HG03159 (cell line): Measurements from ENCODE around the gene FANCI.

ENCODE experiments used
- ATAC-seq: cut with Tn5 transposase; IDR thresholded peaks from one replicate; pipeline ENCODE4 v1.9.1; 2021; ENCODE audit warnings: mild to moderate bottlenecking, moderate library complexity; ENCODE audit not compliant: unreplicated experiment

FANCI gene

DNA sequence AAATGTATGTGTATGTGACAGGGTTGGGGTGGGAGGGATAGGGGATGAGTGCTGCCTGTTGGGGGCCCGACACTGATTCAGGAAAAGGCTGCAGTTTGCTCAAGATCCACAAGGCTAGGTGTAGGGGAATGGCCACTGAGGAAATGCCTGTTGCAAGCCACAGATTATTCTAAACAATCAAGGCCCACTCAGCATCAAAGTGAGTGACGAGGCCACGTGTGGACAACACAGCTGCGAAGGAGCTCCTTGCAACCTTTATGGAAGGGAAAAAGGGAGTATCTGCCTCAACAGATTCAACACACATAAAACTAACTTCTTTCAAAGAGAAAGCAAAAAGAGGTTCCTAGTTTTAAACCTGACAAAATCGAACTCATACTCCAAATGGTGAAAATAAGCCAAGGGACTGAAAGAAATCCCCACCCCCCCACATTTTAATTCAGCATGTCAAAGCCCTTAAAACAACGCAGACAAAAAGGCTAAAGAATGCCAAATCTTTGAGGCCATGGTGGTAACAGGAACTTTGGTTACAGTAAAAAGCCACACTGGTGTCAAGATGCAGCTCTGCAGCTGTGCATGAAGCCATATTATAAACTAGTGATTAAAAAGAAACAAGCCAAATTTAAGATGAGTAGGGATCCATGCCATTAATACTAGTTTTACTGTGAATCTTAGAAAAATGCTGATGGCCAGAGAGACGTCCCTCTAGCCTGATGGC lies 87.3 kb downstream of the FANCI start:
- ATAC-seq: no peak

DNA sequence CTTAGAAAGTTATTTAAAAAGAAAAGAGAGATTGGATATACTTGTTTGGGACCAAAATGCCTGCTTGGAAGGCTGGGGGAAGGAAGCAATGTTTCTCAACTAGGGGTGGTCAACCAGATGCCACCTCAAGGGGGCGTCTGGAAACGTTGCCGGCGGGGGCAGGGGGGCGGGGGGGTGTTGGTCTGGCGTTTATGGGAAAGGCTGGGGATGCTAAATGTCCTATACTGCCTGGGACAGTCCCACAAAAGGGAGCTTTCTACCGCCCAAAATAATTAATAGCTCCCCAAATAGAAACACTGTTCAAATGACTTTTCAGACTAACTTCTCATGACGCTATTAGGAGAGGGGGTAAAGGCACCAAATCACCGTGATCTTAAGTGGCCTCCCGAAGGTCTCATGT lies 88.7 kb downstream of the FANCI start:
- no peak for ATAC-seq

DNA sequence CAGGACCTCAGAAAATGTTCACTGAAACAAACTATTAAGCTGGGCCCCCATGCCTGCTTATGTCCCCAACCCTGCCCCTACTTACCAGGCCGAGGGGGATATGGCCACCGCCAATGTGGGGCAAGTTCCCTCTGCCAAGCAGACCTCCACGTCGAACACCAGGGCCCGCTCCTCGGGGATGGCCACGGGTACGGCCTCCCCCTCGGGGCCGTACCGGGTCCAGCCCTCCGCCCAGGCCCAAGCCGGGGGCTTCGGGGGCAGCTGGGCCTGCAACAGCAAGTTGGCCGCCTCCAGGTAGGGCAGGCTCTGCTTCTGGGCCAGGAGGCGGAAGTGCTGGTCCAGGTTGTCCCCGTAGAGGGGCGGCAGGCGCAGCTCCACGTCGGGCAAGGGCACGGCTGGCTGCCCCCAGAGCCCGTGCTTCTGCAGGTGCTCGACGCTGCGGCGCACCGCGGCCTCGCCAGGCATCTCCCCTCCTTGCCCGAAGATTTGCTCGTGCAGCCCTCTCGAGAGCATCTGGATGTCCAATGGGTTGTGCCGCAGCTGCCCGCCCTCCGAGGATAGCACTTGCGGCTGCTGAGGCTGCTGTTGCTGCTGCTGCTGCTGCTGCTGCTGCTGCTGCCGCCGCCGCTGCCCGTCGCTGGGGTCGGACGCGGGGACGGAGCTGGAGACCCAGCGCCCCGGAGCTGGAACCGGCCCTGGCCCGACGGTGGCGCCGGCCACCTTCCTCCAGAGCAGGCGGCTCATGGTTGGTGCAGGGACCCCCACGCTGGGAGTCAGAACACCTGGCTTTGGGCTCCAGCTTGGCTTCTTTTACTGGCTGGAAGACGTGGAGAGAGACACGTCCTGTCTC lies 89.5 kb downstream of the FANCI start:
- no peak for ATAC-seq

DNA sequence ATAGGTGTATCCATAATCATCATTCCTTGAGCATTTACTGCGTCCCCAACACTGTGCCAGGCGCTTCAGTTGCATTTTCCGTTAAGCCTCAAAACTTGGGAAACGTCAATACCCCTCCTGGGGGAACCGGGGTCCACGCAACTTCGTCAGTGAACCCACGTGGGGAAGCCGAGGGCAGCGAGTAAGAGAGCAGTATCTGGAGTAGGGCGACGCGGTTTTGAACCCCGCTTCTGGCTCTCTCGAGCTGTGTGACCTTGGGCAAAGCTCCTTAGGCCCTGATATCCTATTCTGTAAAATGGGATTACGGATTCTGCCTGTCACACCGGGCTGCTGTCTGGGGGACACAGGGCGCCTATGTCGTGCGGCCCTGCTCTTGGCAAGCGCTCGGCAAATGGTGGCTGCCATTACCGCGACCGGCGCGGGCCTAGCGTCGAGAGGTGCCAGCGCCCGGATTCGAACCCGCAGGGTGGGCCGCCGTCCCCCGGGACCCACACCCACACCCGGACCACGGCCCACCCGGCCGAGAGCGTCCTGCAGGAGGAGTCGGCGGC lies 90.3 kb downstream of the FANCI start:
- ATAC-seq: no peak

DNA sequence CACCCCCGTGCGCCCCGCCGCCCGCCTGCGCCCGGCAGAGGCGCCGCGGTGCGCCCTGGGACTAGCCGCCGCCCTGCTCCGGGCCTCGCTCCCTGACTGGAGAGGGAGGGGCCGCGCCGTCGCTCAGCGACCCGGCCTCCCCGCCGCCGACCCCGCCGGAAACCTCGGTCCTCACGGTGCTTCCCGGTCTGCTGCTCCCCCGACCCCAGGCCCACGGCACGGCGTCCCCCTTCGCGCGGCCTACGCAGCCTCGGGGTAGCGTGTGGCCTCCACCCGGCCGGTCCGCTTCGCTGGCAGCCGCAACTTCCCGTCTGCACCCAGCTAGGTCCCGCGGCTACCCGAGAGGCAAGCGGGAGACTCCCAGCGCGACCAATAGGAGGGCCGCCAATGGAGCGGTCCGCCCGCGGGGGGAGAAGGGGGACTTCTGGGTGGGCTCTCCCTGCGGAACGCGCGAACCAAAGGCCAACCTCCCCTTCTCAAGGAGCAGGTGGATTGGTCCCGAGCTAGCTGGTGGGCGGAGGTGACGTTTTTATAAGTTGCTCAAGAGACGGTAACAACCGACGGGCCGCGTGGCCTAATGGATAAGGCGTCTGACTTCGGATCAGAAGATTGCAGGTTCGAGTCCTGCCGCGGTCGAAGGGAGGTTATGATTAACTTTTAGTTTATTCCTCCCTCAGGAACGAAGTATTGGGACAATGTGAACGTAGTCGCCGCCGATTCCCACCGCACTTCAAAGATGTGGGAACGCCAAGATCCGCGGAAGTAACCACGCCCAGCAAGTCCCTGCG lies 90.9 kb downstream of the FANCI start, which contains the start of gene POLG:
Gene POLG (minus strand): TSS at position 315 of the 788 bp plus-strand sequence. CDS start 1,070 bp downstream, outside the sequence.
- peak; percentile 91 for ATAC-seq

DNA sequence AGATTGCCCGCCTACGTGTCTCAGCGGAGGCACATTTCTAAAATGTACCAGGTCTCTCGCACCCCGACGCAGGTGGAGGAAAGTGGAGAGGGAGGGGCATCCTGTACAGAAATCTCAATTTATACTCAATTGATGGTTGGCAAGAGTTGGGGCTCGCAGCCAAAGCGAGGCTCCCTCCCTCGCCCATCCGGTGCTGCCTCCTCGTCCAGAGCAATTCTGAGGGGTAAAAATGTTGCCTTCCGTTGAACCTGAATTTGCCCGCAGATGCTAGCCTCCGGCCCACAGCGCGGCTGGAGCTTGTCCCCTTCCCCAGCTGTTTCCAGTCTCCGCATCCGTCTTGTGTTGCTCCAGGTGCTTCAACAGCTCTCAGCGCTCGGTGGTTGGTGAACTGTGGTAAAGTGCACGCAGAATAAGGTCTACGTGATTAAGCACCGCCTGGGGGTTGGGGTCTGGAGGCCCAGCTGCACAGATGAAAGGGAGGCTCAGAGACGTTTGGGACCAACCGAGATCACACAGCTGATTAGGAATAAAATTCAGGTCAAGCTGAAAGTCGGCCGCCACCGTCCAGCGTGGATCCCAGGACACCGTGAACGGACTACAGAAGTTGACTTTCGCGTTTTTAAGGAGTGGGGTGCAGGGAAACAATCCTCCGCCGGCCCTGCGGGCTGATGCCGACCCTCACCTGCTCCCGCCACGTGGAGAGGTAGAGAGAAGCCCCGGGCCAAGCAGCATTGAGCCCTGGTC lies 91.7 kb downstream of the FANCI start:
- ATAC-seq: peak; percentile 28

DNA sequence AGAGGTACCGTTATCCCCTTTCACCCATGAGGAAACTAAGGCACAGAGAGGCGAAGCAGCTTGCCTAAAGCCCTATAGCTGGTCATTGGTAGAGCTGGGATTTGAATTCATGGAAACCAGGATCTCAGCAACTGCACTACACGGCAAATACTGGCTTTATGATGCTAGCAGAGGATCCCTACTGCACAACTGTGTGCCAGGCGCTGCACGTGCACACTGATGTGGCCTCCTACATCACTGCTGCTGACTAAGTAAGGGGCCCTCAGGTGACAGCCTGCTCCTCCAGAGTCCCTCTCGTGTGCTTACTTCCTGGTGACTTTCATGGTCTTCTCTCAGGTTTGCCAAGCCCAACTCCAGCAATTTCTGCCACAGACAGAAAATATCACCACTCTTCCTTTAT lies 94.3 kb downstream of the FANCI start:
- ATAC-seq: no peak

DNA sequence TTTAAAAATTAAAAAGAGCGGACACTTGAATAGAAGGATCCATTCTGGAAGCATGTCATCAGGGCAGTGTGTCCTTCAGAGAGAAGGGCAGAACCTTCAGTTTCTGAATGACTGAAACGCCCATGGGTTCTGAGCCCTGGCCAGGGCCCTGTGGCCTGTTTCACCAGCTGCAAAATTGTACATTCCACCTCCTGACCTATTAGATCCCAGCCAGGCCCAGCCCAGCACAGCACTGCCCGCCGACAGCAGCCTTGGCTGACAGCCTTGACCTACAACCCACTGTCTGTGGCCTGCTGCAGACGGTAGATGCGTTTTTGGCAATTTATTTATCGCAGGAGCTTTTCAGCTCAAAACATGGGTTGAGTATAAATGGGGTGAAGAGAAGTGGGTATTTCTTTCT lies 96.8 kb downstream of the FANCI start:
- ATAC-seq: no peak

DNA sequence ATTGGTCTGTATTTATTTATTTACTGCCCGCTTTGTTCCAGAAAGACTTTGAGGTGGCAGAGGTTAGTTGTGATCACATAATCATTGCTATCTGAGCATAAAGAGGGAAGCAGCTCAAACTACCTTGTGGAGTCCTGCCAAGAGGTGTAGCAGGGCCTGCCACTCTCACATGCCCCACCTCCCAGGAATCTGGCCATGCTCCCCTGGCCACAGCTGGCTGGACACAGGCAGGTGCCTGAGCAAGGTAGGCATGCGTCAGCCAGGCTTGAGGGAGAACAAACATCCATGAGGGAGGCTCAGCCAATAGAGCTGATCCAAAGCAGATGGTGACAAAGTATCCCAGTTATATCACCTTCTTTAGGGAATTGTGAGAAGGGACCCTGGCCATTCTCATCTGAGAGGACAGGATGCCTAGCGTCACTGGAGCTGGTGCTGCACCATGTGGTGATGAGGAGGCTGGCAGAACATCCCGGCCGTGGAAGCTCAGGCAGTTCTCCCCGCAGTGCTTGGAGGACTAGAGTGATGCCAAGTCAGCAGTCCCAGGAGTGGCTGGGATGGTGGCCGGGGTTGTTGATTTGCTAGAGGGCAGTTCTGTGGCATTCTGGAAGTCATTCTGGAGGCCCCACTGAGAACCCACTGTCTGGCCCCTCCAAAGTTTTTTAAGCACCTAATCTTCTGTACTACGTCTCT lies 97.7 kb downstream of the FANCI start:
- ATAC-seq: no peak

DNA sequence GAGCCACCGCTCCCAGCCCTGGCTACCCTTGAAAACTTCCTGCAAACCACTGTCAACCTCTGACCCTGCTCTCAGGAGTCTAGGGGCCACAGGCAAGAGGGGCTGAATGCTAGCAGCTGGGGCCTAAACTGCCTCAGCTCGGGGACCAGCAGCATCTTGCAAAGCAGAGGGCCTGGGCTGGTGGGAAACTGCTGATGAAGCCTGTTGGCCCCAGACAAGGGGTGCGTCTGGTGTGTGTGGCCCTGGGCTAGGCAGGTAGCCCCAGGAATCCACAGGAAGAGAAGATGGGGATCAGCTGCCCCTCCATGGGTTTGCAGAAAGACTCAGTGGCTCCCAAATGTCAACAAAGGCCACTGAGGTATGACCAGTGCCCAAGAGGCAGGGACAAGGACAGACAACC lies 99.1 kb downstream of the FANCI start:
- ATAC-seq: no peak

DNA sequence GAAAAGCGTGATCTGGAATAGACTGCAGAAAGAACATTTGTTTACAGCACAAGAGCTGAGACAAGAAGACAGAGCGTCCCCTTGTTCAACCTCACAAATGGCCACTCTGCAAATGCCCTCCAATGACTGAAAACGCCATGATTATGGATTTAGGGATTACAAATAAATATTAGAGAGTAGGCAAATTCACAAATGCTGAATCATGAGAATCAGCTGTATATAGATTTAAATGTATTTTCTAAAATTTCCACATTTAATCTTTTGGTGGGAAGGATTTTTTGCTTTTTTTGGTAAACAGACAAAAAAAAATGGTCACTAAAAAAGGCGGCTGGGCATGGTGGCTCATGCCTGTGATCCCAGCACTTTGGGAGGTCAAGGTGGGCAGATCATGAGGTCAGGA lies 101.5 kb downstream of the FANCI start:
- ATAC-seq: no peak

DNA sequence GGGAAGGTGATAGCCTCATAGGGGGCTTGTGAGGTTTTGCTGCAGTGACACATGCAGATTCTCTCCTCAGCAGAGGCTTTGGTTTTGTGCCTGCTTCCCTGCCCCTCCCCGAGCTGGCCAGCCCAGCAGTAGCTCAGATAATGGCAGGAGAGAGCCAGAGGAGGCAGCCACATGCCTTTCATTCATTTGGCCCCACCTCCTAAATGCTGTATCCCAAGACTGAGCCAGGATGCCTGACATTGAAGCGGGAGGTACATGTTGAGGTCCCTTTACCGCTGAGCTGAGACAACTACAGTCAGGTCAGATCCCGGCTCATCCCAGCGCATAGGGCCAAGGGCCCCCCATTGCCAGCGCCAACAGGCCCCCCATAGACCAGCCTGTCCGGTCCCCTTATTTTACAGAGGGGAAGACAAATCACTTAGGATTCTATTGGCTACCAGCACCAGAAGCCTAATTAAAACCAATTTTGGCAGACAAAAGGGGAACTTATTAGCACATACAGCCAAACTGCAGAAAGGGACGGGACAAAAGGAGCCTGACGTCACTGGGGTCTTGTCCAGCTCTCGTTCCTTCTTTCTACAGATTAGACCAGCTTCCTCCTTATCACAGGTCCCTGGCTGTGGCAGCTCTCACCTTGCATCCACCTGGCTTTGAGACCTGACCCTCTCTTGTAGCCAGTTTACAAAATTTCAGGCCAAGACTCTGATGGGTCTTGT lies 102.9 kb downstream of the FANCI start:
- no peak for ATAC-seq

DNA sequence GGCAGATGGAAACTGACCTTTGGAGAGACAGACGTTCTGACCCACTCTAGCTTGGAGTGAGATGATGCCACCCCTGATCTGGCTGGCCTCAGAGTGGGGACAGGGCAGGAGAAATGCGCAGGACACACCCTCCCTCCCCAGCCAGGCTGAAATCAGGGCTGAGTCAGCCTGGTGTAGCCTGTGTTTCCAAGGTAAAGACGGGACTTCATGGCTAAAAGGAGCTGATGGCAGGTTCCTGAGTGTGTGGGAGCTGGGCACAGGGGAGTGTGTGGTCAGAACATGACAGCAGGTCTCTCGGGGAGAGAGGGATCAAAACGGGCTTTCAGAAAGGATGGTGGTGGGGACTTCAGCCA lies 105.4 kb downstream of the FANCI start:
- ATAC-seq: no peak

DNA sequence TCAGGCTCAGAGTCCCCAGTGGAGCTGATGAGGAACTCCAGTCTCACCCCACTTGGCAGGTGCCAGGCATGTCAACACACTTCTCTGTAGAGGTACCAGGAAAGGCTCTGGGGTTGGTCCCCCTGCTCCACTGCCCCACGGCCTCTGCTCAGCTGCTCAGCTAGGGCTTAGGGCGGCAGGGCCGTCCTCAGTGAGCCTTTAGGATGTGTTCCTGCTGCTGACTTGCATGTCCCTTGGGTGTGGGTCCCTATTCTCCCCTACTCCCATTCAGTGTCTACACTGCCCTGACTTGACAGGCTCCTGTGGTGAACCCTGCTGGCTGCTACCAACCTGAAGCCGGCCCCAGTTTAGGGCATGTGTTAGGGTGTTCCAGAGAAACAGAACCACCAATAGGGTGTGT lies 108.7 kb downstream of the FANCI start:
- ATAC-seq: no peak

DNA sequence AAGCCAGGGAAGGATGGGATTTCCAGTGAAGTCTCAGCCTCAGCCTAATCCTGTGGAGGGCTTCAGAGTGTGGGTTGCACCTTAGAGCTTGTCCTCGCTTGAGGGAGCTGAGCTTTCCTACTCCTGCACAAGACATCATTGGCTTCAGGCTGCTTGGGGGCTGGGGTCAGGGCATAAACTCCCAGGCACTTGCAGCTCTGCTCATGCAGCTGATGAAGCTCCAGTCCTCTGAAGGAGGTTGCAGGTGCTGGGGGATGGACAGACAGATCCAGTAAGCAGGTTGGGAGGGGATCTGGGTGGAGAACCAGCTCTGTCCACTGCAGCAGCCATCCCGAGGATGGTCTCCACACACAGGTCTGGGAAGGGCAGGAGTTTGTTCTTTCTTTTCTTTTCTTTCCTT lies 110.2 kb downstream of the FANCI start:
- no peak for ATAC-seq

DNA sequence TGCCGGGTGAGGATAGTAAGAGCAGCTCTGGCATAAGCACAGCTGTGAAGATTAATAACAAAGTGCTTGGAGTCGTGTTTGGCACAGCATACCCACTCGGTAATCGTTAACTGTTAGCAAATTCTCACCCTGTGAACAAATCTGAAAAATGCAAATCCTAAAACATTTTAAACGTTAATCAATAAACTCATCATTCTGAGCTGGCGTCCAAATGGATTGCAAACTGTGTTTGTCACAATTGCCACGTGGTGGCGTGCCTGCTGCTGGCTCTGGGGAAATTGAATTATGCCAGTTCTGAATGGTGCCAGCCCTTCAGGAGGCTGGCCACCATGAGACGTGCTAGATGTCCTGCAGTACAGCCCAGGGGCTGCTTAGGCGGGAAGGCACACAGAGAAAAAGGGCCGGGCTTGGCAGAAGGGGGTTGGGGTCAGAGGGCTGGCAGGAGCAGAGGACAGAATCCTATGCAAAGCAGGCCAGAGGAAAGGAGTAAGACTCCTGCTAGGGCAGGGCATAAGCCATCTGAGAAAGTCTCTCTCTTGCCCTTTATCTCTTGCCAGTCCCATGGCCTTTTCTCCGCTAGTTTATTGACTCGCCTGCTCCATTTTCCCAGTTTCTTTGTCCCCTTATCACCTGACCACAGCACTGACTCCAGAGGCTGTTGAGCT lies 113.0 kb downstream of the FANCI start:
- ATAC-seq: no peak

DNA sequence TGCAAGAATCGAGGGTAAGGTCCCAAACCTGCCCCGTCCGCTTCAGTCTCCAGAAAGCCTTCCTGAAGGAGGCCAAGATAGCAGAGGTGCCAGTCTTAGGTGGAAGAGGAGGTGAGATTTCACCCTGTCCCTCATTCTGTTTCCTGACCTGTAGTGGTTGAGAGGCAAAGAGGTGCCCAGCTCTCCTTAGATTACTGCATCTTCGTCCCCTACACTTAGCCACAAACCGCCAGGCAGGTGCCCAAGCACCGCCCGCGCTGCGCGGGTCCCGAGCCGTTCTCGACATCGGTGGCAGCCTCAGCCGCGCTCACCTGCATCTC lies 114.6 kb downstream of the FANCI start:
- ATAC-seq: peak; percentile 7

DNA sequence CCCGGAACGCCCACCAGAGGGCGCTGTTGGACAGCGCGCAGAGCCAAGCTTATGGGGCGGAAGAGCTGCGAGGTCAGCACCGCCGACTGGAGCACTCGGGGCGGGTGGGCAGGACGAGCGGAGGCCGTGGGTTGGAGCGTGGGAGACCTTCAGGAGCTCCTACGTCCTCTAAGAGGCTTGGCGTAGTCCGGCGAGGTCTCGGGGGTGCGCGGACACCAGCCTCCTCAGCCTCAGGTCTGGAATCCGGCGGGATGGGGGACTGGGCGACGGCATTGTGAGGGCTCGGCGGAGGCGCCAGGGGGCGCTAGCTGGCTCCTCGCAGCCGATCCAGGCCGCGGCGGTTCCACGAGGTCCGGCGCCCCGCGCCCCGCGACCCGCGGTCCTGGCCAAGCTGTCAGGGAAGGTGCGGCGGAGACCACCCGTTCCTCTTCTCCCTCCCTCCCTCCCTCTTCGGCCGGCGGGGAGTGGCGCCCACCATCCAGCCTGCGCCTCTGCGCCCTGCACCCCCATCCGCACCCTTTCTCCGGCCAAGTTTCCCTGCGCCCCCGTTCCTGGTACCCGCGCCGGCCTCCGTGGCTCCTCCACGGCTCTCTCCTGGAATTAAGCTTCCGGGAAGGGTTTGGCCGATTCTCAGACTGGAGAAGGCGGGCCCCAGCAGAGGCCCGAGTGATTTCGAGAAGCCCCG lies 115.1 kb downstream of the FANCI start:
- peak; percentile 89 for ATAC-seq
